Suprapubic skin (tissue), 4 donors: Measurements from ENCODE around the gene ARHGAP6. TPM values are rescaled to one million over a fixed set of nuclear protein-coding genes. Genes with fewer than 3 reads are reported as not detected.

Source experiments
- DNase-seq, 2 donors: peaks; one replicate each; pipeline ENCODE4 v3.0.0-alpha.2; 2019; ENCODE audit warnings: low spot score in 2 of 2
- H3K27ac ChIP-seq: fragments of 200-600 bp; sonication (generic); one replicate; pipeline ENCODE4 v1.5.1; 2019
- H3K27me3 ChIP-seq: fragments of 200-600 bp; sonication (generic); one replicate; pipeline ENCODE4 v1.5.1; 2019
- H3K36me3 ChIP-seq: fragments of 200-600 bp; sonication (generic); one replicate; pipeline ENCODE4 v1.5.1; 2019
- H3K4me1 ChIP-seq: fragments of 200-600 bp; sonication (generic); one replicate; pipeline ENCODE4 v1.5.1; 2019
- H3K4me3 ChIP-seq: fragments of 200-600 bp; sonication (generic); one replicate; pipeline ENCODE4 v1.5.1; 2019; ENCODE audit warnings: mild to moderate bottlenecking
- H3K9me3 ChIP-seq: fragments of 200-600 bp; sonication (generic); one replicate; pipeline ENCODE4 v1.5.1; 2019
- CTCF ChIP-seq, 2 donors: fragments of 200-600 bp in 1 of 2; fragments of 450-650 bp in 1 of 2; sonication (generic) in 1 of 2; IDR thresholded peaks; one replicate each; pipeline ENCODE4 v1.5.1; 2016 to 2019; ENCODE audit warnings: antibody characterized with exemption in 2 of 2, mild to moderate bottlenecking in 1 of 2, moderate library complexity in 1 of 2
- EP300 ChIP-seq: sonication (generic); formaldehyde crosslinking; IDR thresholded peaks from one replicate; pipeline ENCODE4 v1.6.1; 2017; ENCODE audit warnings: antibody characterized with exemption
- POLR2A ChIP-seq, 2 donors: fragments of 450-650 bp; IDR thresholded peaks; one replicate each; pipeline ENCODE4 v1.6.1; 2017; ENCODE audit warnings: antibody characterized with exemption in 2 of 2, mild to moderate bottlenecking in 2 of 2, moderate library complexity in 2 of 2
- POLR2AphosphoS5 ChIP-seq, 3 donors: sonication (generic); formaldehyde crosslinking; IDR thresholded peaks; one replicate each; pipeline ENCODE4 v1.6.1; 2017; ENCODE audit warnings: antibody characterized with exemption in 3 of 3
- WGBS: methylation state at CpG from one replicate; pipeline ENCODE4 v1.1.5; 2018; 5-methylcytosine and 5-hydroxymethylcytosine counted together
- total RNA-seq, 4 donors: library from RNA; depleted of rRNA; stranded (reverse); fragments of >200 nt; gene quantifications; one replicate each; pipeline ENCODE4 v1.1.0, GENCODE V29; 2016

The ARHGAP6 gene
- total RNA-seq, 4 donors from 2014 or later = 1.6 to 6.7 (median 3.1) TPM

- Histone ChIP-seq H3K36me3 (no peaks in the 10 kb centered on the region), H3K27me3 (no peaks in the 10 kb centered on the region), H3K9me3 (no peaks in the 10 kb centered on the region), H3K4me3 (no peak overlapping the region), H3K27ac (no peak overlapping the region), H3K4me1 (no peaks in the 10 kb centered on the region)
- no peak for DNase-seq
- TF ChIP-seq POLR2A (IDR thresholded peaks at IDR 0.05) (no peak), POLR2AphosphoS5 (IDR thresholded peaks at IDR 0.05) (no peak), EP300 (no peak), CTCF (IDR thresholded peaks at IDR 0.05) (no peak)
- 62% methylated on average over 2 of the region's 2 CpGs for WGBS
Observed at GRCh38 chrX:11349661-11350337, 315.9 kb downstream of the ARHGAP6 start.

- TF ChIP-seq EP300 = no peak
- no peak for TF ChIP-seq POLR2AphosphoS5 (IDR thresholded peaks at IDR 0.05)
- no peak for TF ChIP-seq CTCF (IDR thresholded peaks at IDR 0.05)
- TF ChIP-seq POLR2A (IDR thresholded peaks at IDR 0.05) = no peak
- Histone ChIP-seq H3K4me3 (no peak overlapping the region), H3K27ac (no peak overlapping the region), H3K4me1 (no peaks in the 10 kb centered on the region), H3K36me3 (no peaks in the 10 kb centered on the region), H3K9me3 (no peaks in the 10 kb centered on the region), H3K27me3 (no peaks in the 10 kb centered on the region)
- WGBS = 66% methylated on average over 1 of the region's 1 CpG
- no peak for DNase-seq
Observed at GRCh38 chrX:11349020-11349419, 316.7 kb downstream of the ARHGAP6 start.

- H3K4me3 ChIP-seq = no peak overlapping the region
- no peaks in the 10 kb centered on the region for H3K36me3 ChIP-seq
- TF ChIP-seq POLR2A (IDR thresholded peaks at IDR 0.05) (no peak), EP300 (no peak), CTCF (IDR thresholded peaks at IDR 0.05) (no peak), POLR2AphosphoS5 (IDR thresholded peaks at IDR 0.05) (no peak)
- H3K27ac ChIP-seq = no peak overlapping the region
- H3K4me1 ChIP-seq = no peaks in the 10 kb centered on the region
- H3K9me3 ChIP-seq = no peaks in the 10 kb centered on the region
- H3K27me3 ChIP-seq = no peaks in the 10 kb centered on the region
- WGBS = 48% methylated on average over 3 of the region's 3 CpGs
- DNase-seq = no peak
Observed at GRCh38 chrX:11347300-11347699, 318.4 kb downstream of the ARHGAP6 start.

GRCh38 chrX:11346121-11346682 lies 319.5 kb downstream of the ARHGAP6 start:
- 58% methylated on average over 2 of the region's 2 CpGs for WGBS
- no peaks in the 10 kb centered on the region for H3K36me3 ChIP-seq
- no peaks in the 10 kb centered on the region for H3K27me3 ChIP-seq
- H3K27ac ChIP-seq = no peak overlapping the region
- H3K4me1 ChIP-seq = no peaks in the 10 kb centered on the region
- DNase-seq = no peak
- H3K4me3 ChIP-seq = no peak overlapping the region
- no peaks in the 10 kb centered on the region for H3K9me3 ChIP-seq
- TF ChIP-seq CTCF (IDR thresholded peaks at IDR 0.05) (no peak), POLR2A (IDR thresholded peaks at IDR 0.05) (no peak), EP300 (no peak), POLR2AphosphoS5 (IDR thresholded peaks at IDR 0.05) (no peak)

- TF ChIP-seq POLR2A (IDR thresholded peaks at IDR 0.05) = no peak
- TF ChIP-seq CTCF (IDR thresholded peaks at IDR 0.05) = no peak
- Histone ChIP-seq H3K36me3 (no peaks in the 10 kb centered on the region), H3K9me3 (no peaks in the 10 kb centered on the region), H3K4me1 (no peaks in the 10 kb centered on the region), H3K27ac (no peak overlapping the region), H3K27me3 (no peaks in the 10 kb centered on the region), H3K4me3 (no peak overlapping the region)
- no peak for DNase-seq
Observed at GRCh38 chrX:11342673-11343072, 323.0 kb downstream of the ARHGAP6 start.
